Measurements from ENCODE around the gene SLC4A7. TPM values are rescaled to one million over a fixed set of nuclear protein-coding genes. Genes with fewer than 3 reads are reported as not detected.

Gene SLC4A7
- polyA plus RNA-seq, 1 donor (not counting 4 experiments of a cell fraction or from before 2014, with no cell fraction given): 28.5 TPM

GRCh38 chr3:27508424-27508823, 24.2 kb upstream of the SLC4A7 start:
- DNase-seq (ENCODE audit: low read depth, low spot score): no peak
- H3K9me1 ChIP-seq (ENCODE audit: control insufficient read depth, extremely low read depth, insufficient read depth, low read length): no peaks in the 10 kb centered on the region
- no peaks in the 10 kb centered on the region for H3K79me2 ChIP-seq (ENCODE audit: control insufficient read depth, insufficient read depth, low read length)
- H3K4me2 ChIP-seq (ENCODE audit: control insufficient read depth, extremely low read depth, insufficient read depth, low read depth, low read length): no peak overlapping the region
- dilution Hi-C loops (cut with MboI; ENCODE audit: extremely low pct_ligation_motif_present, low sequenced_read_pairs): no loop called here
- no peak overlapping the region for H2AFZ ChIP-seq (ENCODE audit: control insufficient read depth, low read length)
- no peak overlapping the region for H3K4me3 ChIP-seq (ENCODE audit: control insufficient read depth in 2 of 3, extremely low read depth in 1 of 3, insufficient read depth in 2 of 3, low read depth in 1 of 3, low read length in 3 of 3)
- H3K9me3 ChIP-seq (ENCODE audit: control insufficient read depth, low read depth, low read length): no peaks in the 10 kb centered on the region
- peaks cover 18% of the 10 kb centered on the region for H3K4me1 ChIP-seq (ENCODE audit: control insufficient read depth, extremely low read depth, insufficient read depth, low read length)
- no peaks in the 10 kb centered on the region for H3K27me3 ChIP-seq (ENCODE audit: control insufficient read depth, extremely low read depth, insufficient read depth, low read length)
- FAIRE-seq: no peak
- no peak overlapping the region for H3K27ac ChIP-seq (ENCODE audit: control insufficient read depth, insufficient read depth, low read length)
- H3K9ac ChIP-seq (ENCODE audit: control insufficient read depth, extremely low read depth, insufficient read depth, low read length): no peak overlapping the region
- TF ChIP-seq, protein P1, sequence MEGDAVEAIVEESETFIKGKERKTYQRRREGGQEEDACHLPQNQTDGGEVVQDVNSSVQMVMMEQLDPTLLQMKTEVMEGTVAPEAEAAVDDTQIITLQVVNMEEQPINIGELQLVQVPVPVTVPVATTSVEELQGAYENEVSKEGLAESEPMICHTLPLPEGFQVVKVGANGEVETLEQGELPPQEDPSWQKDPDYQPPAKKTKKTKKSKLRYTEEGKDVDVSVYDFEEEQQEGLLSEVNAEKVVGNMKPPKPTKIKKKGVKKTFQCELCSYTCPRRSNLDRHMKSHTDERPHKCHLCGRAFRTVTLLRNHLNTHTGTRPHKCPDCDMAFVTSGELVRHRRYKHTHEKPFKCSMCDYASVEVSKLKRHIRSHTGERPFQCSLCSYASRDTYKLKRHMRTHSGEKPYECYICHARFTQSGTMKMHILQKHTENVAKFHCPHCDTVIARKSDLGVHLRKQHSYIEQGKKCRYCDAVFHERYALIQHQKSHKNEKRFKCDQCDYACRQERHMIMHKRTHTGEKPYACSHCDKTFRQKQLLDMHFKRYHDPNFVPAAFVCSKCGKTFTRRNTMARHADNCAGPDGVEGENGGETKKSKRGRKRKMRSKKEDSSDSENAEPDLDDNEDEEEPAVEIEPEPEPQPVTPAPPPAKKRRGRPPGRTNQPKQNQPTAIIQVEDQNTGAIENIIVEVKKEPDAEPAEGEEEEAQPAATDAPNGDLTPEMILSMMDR (optimal IDR thresholded peaks at IDR 0.05 in 1 of 3, IDR thresholded peaks at IDR 0.05 in 1 of 3, conservative IDR thresholded peaks at IDR 0.05 in 1 of 3; ENCODE audit: extremely low read depth in 1 of 3, insufficient read depth in 2 of 3, low read length in 3 of 3): no peak
- TF ChIP-seq EZH2 (IDR thresholded peaks at IDR 0.05; ENCODE audit: low read length): no peak
- no peaks in the 10 kb centered on the region for H4K20me1 ChIP-seq (ENCODE audit: control insufficient read depth, extremely low read depth, insufficient read depth, low read length)
- no peaks in the 10 kb centered on the region for H3K36me3 ChIP-seq (ENCODE audit: control insufficient read depth in 2 of 2, extremely low read depth in 1 of 2, insufficient read depth in 2 of 2, low read length in 2 of 2)

- TF ChIP-seq, protein P1 (optimal IDR thresholded peaks at IDR 0.05 in 1 of 3, IDR thresholded peaks at IDR 0.05 in 1 of 3, conservative IDR thresholded peaks at IDR 0.05 in 1 of 3; ENCODE audit: extremely low read depth in 1 of 3, insufficient read depth in 2 of 3, low read length in 3 of 3): no peak
- TF ChIP-seq EZH2 (IDR thresholded peaks at IDR 0.05; ENCODE audit: low read length): no peak
- DNase-seq (ENCODE audit: low read depth, low spot score) (no peak), FAIRE-seq (peak; percentile 97)
- Histone ChIP-seq H4K20me1 (ENCODE audit: control insufficient read depth, extremely low read depth, insufficient read depth, low read length) (no peaks in the 10 kb centered on the region), H3K36me3 (ENCODE audit: control insufficient read depth in 2 of 2, extremely low read depth in 1 of 2, insufficient read depth in 2 of 2, low read length in 2 of 2) (no peaks in the 10 kb centered on the region), H3K27ac (ENCODE audit: control insufficient read depth, insufficient read depth, low read length) (peak overlapping the region; percentile 0), H3K79me2 (ENCODE audit: control insufficient read depth, insufficient read depth, low read length) (no peaks in the 10 kb centered on the region), H2AFZ (ENCODE audit: control insufficient read depth, low read length) (no peak overlapping the region), H3K4me3 (ENCODE audit: control insufficient read depth in 2 of 3, extremely low read depth in 1 of 3, insufficient read depth in 2 of 3, low read depth in 1 of 3, low read length in 3 of 3) (no peak overlapping the region), H3K9ac (ENCODE audit: control insufficient read depth, extremely low read depth, insufficient read depth, low read length) (peak overlapping the region; percentile 3), H3K9me3 (ENCODE audit: control insufficient read depth, low read depth, low read length) (no peaks in the 10 kb centered on the region), H3K9me1 (ENCODE audit: control insufficient read depth, extremely low read depth, insufficient read depth, low read length) (no peaks in the 10 kb centered on the region), H3K27me3 (ENCODE audit: control insufficient read depth, extremely low read depth, insufficient read depth, low read length) (no peaks in the 10 kb centered on the region), H3K4me2 (ENCODE audit: control insufficient read depth, extremely low read depth, insufficient read depth, low read depth, low read length) (peak overlapping the region; percentile 52), H3K4me1 (ENCODE audit: control insufficient read depth, extremely low read depth, insufficient read depth, low read length) (peaks cover 18% of the 10 kb centered on the region)
- dilution Hi-C loops (cut with MboI; ENCODE audit: extremely low pct_ligation_motif_present, low sequenced_read_pairs): no loop called here
Measured at GRCh38 chr3:27507515-27508266, 23.5 kb upstream of the SLC4A7 start.

All from keratinocyte (primary cell).